ENCODE results near the gene PRPH.
"Not testable (repeated sequence)": the region's sequence is repeated elsewhere in the genome, so short reads cannot be mapped to it uniquely, and the experiment has no call there.

PRPH gene

GRCh38 chr12:49330631-49331379 is 35.9 kb downstream of the PRPH start:
- peaks cover 7% of the 10 kb centered on the region for H3K4me1 ChIP-seq (ENCODE audit: control insufficient read depth, insufficient read depth, low read length)
- H3K4me3 ChIP-seq (ENCODE audit: low read length) = no peak overlapping the region
- peaks cover 8% of the 10 kb centered on the region for H3K27me3 ChIP-seq (ENCODE audit: control insufficient read depth, insufficient read depth, low read length)
- no peak overlapping the region for H3K9ac ChIP-seq (ENCODE audit: low read depth, low read length)
- no peaks in the 10 kb centered on the region for H3K9me3 ChIP-seq (replicated peaks; ENCODE audit: low read length)
- peaks cover 28% of the 10 kb centered on the region for H3K36me3 ChIP-seq (ENCODE audit: insufficient read depth, low read length)
- peak overlapping the region; percentile 38 for H3K4me2 ChIP-seq (ENCODE audit: low read length)

GRCh38 chr12:49331380-49332222 is 36.7 kb downstream of the PRPH start:
- Histone ChIP-seq H3K4me1 (ENCODE audit: control insufficient read depth, insufficient read depth, low read length) (peaks cover 9% of the 10 kb centered on the region), H3K4me2 (ENCODE audit: low read length) (peak overlapping the region; percentile 38), H3K9me3 (replicated peaks; ENCODE audit: low read length) (no peaks in the 10 kb centered on the region), H3K9ac (ENCODE audit: low read depth, low read length) (no peak overlapping the region), H3K27me3 (ENCODE audit: control insufficient read depth, insufficient read depth, low read length) (peaks cover 14% of the 10 kb centered on the region), H3K4me3 (ENCODE audit: low read length) (no peak overlapping the region), H3K36me3 (ENCODE audit: insufficient read depth, low read length) (peaks cover 21% of the 10 kb centered on the region)

GRCh38 chr12:49332441-49332861 is 37.5 kb downstream of the PRPH start:
- H3K4me1 ChIP-seq (ENCODE audit: control insufficient read depth, insufficient read depth, low read length) = peaks cover 13% of the 10 kb centered on the region
- no peaks in the 10 kb centered on the region for H3K9me3 ChIP-seq (replicated peaks; ENCODE audit: low read length)
- no peak overlapping the region for H3K4me2 ChIP-seq (ENCODE audit: low read length)
- H3K27me3 ChIP-seq (ENCODE audit: control insufficient read depth, insufficient read depth, low read length) = peaks cover 18% of the 10 kb centered on the region
- H3K36me3 ChIP-seq (ENCODE audit: insufficient read depth, low read length) = peaks cover 13% of the 10 kb centered on the region
- no peak overlapping the region for H3K4me3 ChIP-seq (ENCODE audit: low read length)
- H3K9ac ChIP-seq (ENCODE audit: low read depth, low read length) = no peak overlapping the region

- Histone ChIP-seq H3K9me3 (replicated peaks; ENCODE audit: low read length) (no peaks in the 10 kb centered on the region), H3K27me3 (ENCODE audit: control insufficient read depth, insufficient read depth, low read length) (peaks cover 18% of the 10 kb centered on the region), H3K4me1 (ENCODE audit: control insufficient read depth, insufficient read depth, low read length) (peaks cover 13% of the 10 kb centered on the region), H3K4me3 (ENCODE audit: low read length) (no peak overlapping the region), H3K9ac (ENCODE audit: low read depth, low read length) (no peak overlapping the region), H3K4me2 (ENCODE audit: low read length) (no peak overlapping the region), H3K36me3 (ENCODE audit: insufficient read depth, low read length) (peaks cover 12% of the 10 kb centered on the region)
Measured at GRCh38 chr12:49332891-49333371, 38.0 kb downstream of the PRPH start.

- not testable (repeated sequence) for H3K4me2 ChIP-seq (ENCODE audit: low read length); H3K4me3 ChIP-seq (ENCODE audit: low read length); H3K9me3 ChIP-seq (replicated peaks; ENCODE audit: low read length); H3K9ac ChIP-seq (ENCODE audit: low read depth, low read length)
- peaks cover 12% of the 10 kb centered on the region for H3K36me3 ChIP-seq (ENCODE audit: insufficient read depth, low read length)
- H3K27me3 ChIP-seq (ENCODE audit: control insufficient read depth, insufficient read depth, low read length) = peaks cover 24% of the 10 kb centered on the region
- H3K4me1 ChIP-seq (ENCODE audit: control insufficient read depth, insufficient read depth, low read length) = peaks cover 13% of the 10 kb centered on the region
Measured at GRCh38 chr12:49333778-49334177, 38.8 kb downstream of the PRPH start.

- H3K9me3 ChIP-seq (replicated peaks; ENCODE audit: low read length) = no peaks in the 10 kb centered on the region
- H3K4me1 ChIP-seq (ENCODE audit: control insufficient read depth, insufficient read depth, low read length) = peaks cover 13% of the 10 kb centered on the region
- H3K27me3 ChIP-seq (ENCODE audit: control insufficient read depth, insufficient read depth, low read length) = peaks cover 24% of the 10 kb centered on the region
- no peak overlapping the region for H3K4me2 ChIP-seq (ENCODE audit: low read length)
- H3K9ac ChIP-seq (ENCODE audit: low read depth, low read length) = no peak overlapping the region
- no peak overlapping the region for H3K4me3 ChIP-seq (ENCODE audit: low read length)
- peaks cover 10% of the 10 kb centered on the region for H3K36me3 ChIP-seq (ENCODE audit: insufficient read depth, low read length)
Measured at GRCh38 chr12:49334226-49334625, 39.3 kb downstream of the PRPH start.

- peaks cover 24% of the 10 kb centered on the region for H3K27me3 ChIP-seq (ENCODE audit: control insufficient read depth, insufficient read depth, low read length)
- H3K36me3 ChIP-seq (ENCODE audit: insufficient read depth, low read length) = peaks cover 8% of the 10 kb centered on the region
- H3K9ac ChIP-seq (ENCODE audit: low read depth, low read length) = no peak overlapping the region
- H3K4me2 ChIP-seq (ENCODE audit: low read length) = no peak overlapping the region
- peaks cover 13% of the 10 kb centered on the region for H3K4me1 ChIP-seq (ENCODE audit: control insufficient read depth, insufficient read depth, low read length)
- H3K4me3 ChIP-seq (ENCODE audit: low read length) = no peak overlapping the region
- no peaks in the 10 kb centered on the region for H3K9me3 ChIP-seq (replicated peaks; ENCODE audit: low read length)
Measured at GRCh38 chr12:49334681-49335080, 39.7 kb downstream of the PRPH start.

- H3K4me2 ChIP-seq (ENCODE audit: low read length) = no peak overlapping the region
- peaks cover 8% of the 10 kb centered on the region for H3K36me3 ChIP-seq (ENCODE audit: insufficient read depth, low read length)
- peaks cover 13% of the 10 kb centered on the region for H3K4me1 ChIP-seq (ENCODE audit: control insufficient read depth, insufficient read depth, low read length)
- H3K27me3 ChIP-seq (ENCODE audit: control insufficient read depth, insufficient read depth, low read length) = peaks cover 29% of the 10 kb centered on the region
- no peaks in the 10 kb centered on the region for H3K9me3 ChIP-seq (replicated peaks; ENCODE audit: low read length)
- no peak overlapping the region for H3K4me3 ChIP-seq (ENCODE audit: low read length)
- no peak overlapping the region for H3K9ac ChIP-seq (ENCODE audit: low read depth, low read length)
Measured at GRCh38 chr12:49335118-49335954, 40.4 kb downstream of the PRPH start.

GRCh38 chr12:49335955-49336644 is 41.2 kb downstream of the PRPH start:
- Histone ChIP-seq H3K9me3 (replicated peaks; ENCODE audit: low read length) (no peaks in the 10 kb centered on the region), H3K36me3 (ENCODE audit: insufficient read depth, low read length) (peaks cover under 1% of the 10 kb centered on the region), H3K9ac (ENCODE audit: low read depth, low read length) (no peak overlapping the region), H3K4me2 (ENCODE audit: low read length) (peak overlapping the region; percentile 90), H3K4me3 (ENCODE audit: low read length) (peak overlapping the region; percentile 72), H3K27me3 (ENCODE audit: control insufficient read depth, insufficient read depth, low read length) (peaks cover 35% of the 10 kb centered on the region), H3K4me1 (ENCODE audit: control insufficient read depth, insufficient read depth, low read length) (peaks cover 10% of the 10 kb centered on the region)

GRCh38 chr12:49336645-49337584 is 42.0 kb downstream of the PRPH start, which contains the start of gene C1QL4:
Gene C1QL4 (minus strand): TSS chr12:49337188. CDS start chr12:49336477, 711 bp downstream.
- H3K9ac ChIP-seq (ENCODE audit: low read depth, low read length) = peak within 1 kb of the TSS; percentile 53
- H3K27me3 ChIP-seq (ENCODE audit: control insufficient read depth, insufficient read depth, low read length) = peaks cover 39% of the 10 kb centered on the region
- peak within 1 kb of the TSS; percentile 72 for H3K4me3 ChIP-seq (ENCODE audit: low read length)
- no peaks in the 10 kb centered on the region for H3K36me3 ChIP-seq (ENCODE audit: insufficient read depth, low read length)
- H3K9me3 ChIP-seq (replicated peaks; ENCODE audit: low read length) = no peaks in the 10 kb centered on the region
- H3K4me2 ChIP-seq (ENCODE audit: low read length) = peak within 1 kb of the TSS; percentile 90
- peaks cover 6% of the 10 kb centered on the region for H3K4me1 ChIP-seq (ENCODE audit: control insufficient read depth, insufficient read depth, low read length)
